NCI-H1436 (cell line): ENCODE data around the gene FGF4.

Experiments
- DNase-seq: peaks from one replicate; lab custom pipeline; 2025; lab: John Stamatoyannopoulos, UW

FGF4 gene

GRCh38 chr11:69807106-69807815, 32.1 kb upstream of the FGF4 start:
- no peak for DNase-seq

GRCh38 chr11:69804769-69805508, 29.8 kb upstream of the FGF4 start:
- no peak for DNase-seq

DNA sequence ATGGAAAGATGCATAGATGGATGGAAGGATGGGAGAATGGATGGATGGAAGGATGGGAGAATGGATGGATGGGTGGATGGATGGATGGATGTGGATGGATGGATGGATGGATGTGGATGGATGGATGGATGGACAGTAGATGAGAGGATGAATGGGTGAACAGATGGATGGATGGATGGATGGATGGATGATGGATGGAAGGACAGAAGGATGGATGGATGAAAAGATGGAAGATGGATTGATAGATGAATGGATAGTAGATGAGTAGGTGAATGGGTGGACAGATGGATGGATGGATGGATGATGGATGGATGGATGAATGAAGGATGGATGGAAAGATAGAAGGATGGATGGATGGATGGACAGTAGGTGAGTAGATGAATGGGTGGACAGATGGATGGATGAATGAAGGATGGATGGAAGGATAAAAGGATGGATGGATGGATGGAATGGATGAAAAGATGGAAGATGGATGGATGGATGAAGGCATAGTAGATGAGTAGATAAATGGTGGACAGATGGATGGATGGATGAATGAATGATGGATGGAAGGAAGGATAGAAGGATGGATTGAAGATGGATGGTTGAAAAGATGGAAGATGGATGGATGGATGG, 28.6 kb upstream of the FGF4 start:
- no peak for DNase-seq

DNA sequence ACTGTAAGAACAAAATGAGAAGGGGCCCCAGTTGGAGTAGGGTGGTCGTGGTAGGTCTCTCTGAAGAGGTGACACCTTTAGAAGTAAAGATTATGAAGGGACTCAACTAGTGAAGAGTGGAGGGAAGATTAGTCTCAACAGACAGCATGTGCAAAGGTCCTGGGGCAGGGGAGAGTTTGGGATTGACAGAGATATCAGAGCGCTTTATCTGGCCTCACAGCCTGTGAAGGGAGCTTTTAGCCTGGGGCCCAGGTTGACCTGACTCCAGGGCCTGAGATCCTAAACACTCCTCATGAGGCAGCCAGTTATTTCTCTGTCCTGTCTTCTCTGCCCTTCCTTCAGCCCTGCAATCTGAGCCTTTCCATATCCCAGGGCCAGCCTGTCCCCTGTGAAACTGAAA, 27.9 kb upstream of the FGF4 start:
- no peak for DNase-seq

DNA sequence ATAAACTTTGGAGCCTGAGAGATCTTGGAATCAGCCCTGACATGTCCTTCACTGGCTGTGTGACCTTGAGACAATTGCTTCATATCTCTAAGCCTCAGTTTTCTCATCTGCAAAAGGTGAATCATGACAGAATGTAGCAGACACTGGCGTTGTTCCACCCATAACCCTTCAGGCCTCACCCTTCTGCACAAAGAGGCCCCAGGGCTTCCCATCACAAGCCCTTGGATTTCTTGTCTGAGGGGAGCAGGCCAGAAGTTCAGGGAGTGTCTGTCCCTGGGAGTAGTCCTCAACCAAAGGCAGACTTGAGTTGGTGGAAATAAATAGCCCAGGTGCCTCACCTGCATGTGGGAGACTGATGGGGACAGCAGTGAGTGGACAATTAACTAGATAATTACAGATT, 27.4 kb upstream of the FGF4 start:
- DNase-seq = no peak

DNA sequence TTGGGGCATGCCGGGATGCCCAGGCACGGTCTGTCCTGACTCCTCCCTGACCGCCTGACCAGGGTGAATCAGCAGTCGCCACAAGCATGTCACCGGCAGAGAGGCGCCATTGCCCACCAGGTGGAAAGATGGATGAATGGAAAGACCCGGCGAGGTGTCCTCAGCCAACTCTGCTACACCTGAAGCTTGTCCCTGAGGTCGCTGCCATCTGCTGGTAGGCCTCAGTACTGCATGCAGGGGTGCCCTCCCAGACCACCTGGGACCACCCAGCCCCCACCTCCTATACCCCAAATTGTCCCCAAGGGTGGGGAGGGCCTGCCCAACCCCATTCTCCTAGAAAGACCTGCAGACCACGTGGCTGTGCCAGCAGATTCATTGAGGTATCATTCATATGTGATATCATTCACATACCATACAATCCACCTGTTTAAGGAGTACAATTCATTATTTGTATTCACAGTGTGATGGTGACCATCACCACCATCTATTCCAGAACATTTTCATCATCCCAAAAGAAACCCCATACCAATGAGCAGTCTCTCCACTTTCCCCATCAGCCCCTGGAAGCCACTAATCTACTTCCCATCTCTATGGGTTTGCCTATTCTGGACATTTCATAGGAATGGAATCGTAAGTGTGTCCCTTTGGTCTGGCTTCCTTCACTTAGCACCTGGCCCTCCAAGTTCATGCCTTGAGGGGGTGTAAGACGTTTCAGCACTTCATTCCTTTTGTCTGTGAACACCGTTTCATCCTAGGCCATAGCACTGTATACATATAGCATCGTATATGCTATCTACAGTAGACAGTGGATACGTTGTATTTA, 26.6 kb upstream of the FGF4 start:
- no peak for DNase-seq

- DNase-seq = no peak
Observed at GRCh38 chr11:69800278-69800677, 25.1 kb upstream of the FGF4 start.

- DNase-seq = no peak
Observed at GRCh38 chr11:69799582-69799981, 24.4 kb upstream of the FGF4 start.

- no peak for DNase-seq
Observed at GRCh38 chr11:69799097-69799496, 24.0 kb upstream of the FGF4 start.

- DNase-seq = no peak
Observed at GRCh38 chr11:69797737-69798528, 22.8 kb upstream of the FGF4 start.

DNA sequence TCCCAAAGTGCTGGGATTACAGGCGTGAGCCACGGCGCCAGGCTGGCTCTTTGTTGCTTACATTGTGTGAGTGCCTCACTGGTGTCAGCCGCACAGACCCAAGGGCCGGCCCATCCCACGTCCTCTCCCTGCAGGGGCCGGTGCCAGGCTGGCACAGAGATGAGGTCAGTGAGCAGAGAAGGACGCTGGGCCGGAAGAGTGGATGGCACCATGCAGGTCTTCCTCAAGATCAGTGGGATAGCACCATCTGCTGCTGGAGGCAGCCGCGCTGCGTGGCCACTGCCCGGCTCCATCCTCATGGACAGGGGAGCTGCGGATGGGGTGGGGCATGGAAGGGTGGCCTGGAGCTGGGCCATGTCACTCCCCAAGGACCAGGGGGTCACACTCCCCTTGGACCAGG, 22.0 kb upstream of the FGF4 start:
- DNase-seq = no peak

DNA sequence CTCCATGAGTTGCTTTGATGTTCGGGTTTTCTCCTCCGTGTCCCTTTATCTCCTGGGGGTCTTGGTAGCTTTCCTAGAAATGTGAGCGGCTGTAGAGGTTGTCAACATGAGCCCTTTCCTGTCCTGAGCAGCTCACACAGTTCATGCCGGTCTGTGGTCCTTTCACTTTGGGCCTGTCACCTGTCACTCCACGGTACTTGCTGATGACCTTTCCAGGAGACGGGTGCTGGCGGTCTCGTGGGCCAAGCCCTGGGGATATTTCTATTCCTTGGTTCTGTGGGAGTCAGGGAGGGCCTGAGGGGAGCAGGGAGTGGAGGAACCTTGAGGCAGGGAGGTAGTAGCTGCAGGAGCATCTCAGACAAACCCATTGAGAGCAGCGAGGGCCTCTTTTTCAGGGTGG, 20.9 kb upstream of the FGF4 start:
- no peak for DNase-seq

DNA sequence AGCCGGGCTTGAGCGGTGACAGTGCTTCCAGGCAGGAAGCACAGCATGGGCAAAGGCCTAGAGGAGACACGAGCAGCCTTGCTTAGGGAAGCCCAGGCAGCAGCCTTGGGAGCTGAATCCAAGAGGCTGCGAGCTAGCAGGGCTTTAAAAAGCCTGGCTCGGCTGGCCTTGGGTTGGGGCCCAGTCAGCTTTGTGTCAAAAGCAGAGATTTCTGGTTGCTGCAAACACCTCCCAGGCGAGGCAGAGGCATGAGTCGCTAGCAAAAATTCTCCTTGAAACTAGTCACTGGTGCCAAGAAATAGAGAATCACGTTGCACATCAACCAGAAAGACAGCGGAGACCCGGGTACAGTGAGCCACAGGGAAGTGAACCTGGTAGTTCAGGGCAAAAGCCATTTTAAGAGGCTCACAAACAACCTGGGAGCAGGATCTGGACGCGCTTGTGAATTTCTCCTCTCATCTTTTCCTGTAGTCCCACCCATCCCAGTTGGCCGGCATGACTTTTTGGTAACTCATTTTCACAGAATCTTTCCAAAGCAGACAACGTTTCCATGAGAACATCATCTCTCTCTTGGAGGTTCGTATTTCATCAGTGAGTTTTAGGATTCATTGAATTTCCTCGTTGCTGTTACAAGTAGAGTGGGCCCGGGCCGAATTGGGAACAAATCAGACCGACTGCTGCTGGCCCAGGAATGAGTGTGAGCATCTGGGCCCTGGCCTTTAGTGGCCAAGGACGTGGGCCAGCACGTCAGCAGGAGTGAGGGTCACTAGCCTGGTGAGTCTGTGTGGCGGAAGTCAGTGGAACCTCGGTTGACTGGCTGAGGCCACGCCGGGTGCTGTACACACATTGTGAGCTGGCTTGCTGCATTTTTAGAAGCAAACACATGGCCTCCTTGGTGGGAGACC, 16.4 kb upstream of the FGF4 start:
- DNase-seq = no peak

DNA sequence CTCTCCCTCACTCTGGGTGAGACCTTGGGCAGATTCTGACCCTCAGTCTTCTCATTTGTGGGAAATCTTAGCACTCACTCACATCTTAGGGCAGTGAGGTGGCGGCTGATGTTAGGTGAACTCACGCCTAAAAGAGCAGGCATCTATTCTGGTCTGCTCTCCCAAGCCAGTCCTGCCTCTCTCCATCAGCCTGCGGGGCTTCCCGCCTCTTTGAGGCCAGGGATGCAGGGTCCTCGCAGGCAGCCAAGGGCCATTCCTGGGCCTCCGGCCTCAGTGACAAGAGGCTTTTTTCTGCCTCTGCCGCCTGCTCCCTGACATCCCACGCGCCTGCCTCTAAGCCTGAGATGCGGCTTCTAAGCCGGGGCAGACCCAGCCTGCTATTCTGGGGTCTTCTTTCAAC, 13.8 kb upstream of the FGF4 start:
- no peak for DNase-seq

- no peak for DNase-seq
Observed at GRCh38 chr11:69787906-69788305, 12.8 kb upstream of the FGF4 start.

GRCh38 chr11:69787457-69787856, 12.3 kb upstream of the FGF4 start:
- DNase-seq = no peak

DNA sequence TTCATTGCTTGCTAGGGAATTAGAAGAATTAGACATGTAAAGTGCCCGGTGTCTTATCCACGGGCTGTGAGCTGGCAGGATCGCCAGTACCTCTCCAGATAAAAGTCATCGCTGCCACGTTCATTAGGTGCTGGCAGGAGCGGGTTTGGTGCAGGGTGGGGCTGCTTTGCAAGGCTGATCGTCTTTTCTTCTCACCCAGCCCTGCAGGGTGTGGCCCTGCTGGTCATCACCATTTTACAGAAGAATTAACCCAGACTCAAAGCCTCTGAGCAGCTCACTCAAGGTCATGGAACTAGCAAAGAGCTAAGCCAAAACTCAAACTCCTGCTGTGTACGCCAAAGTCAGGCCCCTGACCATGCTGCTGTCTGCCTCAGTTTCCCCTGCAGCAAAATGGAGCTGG, 6.1 kb upstream of the FGF4 start:
- no peak for DNase-seq

DNA sequence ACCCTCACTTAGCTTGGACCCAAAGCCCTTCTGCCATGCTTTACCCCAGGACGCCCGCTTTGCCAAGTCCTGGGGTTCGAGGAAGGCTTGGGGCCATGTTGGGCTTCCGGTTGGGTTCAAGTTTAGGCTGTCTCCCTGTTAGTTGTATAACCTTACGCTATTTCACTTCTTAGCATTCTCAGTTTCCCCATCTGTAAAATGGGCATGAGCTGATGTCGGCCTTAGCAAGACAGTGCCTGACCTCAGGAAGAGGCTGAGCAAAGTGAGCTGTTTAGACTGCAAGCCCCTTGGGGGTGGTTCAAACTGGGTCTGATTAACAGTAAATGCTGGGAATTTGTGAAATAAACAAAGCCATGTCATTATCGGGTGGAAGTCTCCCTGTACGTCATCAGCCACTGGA, 3.2 kb upstream of the FGF4 start:
- DNase-seq = no peak

GRCh38 chr11:69774354-69775162, 583 bp downstream of the FGF4 start:
- no peak for DNase-seq
